H1 (cell line): ENCODE results near the gene KCNQ1OT1. TPM values are rescaled to one million over a fixed set of nuclear protein-coding genes. Genes with fewer than 3 reads are reported as not detected.

Experiments used
- CTCF ChIA-PET: fragments of 300-600 bp; sonication (Branson Sonifier 250); formaldehyde crosslinking; loops from one replicate; lab custom pipeline; 2021; ENCODE audit not compliant: partially characterized antibody; lab: Charles Lee
- POLR2A ChIA-PET: fragments of 300-600 bp; sonication (Branson Sonifier 250); formaldehyde crosslinking; loops from one replicate; lab custom pipeline; 2021; ENCODE audit warnings: inconsistent platforms; ENCODE audit not compliant: partially characterized antibody; lab: Charles Lee
- DNase-seq, 2 experiments: peaks; one replicate each; pipeline versions ENCODE4 v3.0.0 to v3.0.0-alpha.2; 2010 to 2022; ENCODE audit warnings: low spot score in 2 of 2, low read depth in 1 of 2, mixed read lengths in 1 of 2
- FAIRE-seq: peaks from 2 replicates; lab custom pipeline; 2011; peaks lifted over from hg19 to GRCh38; lab: Jason Lieb, UNC
- H2AFZ ChIP-seq: 2 replicates; pipeline ENCODE4 v1.8.1; 2012; ENCODE audit warnings: low read length, inconsistent platforms
- H2AK5ac ChIP-seq: 2 replicates; pipeline ENCODE4 v1.6.1; 2013; ENCODE audit warnings: low read depth, low read length
- H2BK120ac ChIP-seq: replicated peaks from 2 replicates; pipeline ENCODE3; 2013; ENCODE audit warnings: low read depth, low read length, inconsistent platforms
- H2BK12ac ChIP-seq: 2 replicates; pipeline ENCODE4 v1.6.1; 2013; ENCODE audit warnings: low read depth, low read length
- H2BK15ac ChIP-seq: 2 replicates; pipeline ENCODE4 v1.6.1; 2013; ENCODE audit warnings: low read length
- H2BK20ac ChIP-seq: 2 replicates; pipeline ENCODE4 v1.6.1; 2013; ENCODE audit warnings: low read length
- H2BK5ac ChIP-seq: 2 replicates; pipeline ENCODE4 v1.6.1; 2013; ENCODE audit warnings: low read depth, low read length
- H3K14ac ChIP-seq: 2 replicates; pipeline ENCODE4 v1.6.1; 2013; ENCODE audit warnings: inconsistent platforms; ENCODE audit not compliant: insufficient read length
- H3K18ac ChIP-seq: 2 replicates; pipeline ENCODE4 v1.6.1; 2013; ENCODE audit warnings: low read length; ENCODE audit errors: extremely low read depth
- H3K23ac ChIP-seq: 2 replicates; pipeline ENCODE4 v1.6.1; 2013; ENCODE audit warnings: inconsistent platforms; ENCODE audit not compliant: insufficient read length
- H3K23me2 ChIP-seq: 2 replicates; pipeline ENCODE4 v1.6.1; 2013; ENCODE audit warnings: low read depth, low read length
- H3K27ac ChIP-seq: 2 replicates; pipeline ENCODE4 v1.6.1; 2011; ENCODE audit warnings: low read depth, low read length, inconsistent platforms
- H3K27me3 ChIP-seq, 4 experiments: replicated peaks in 1 of 4; 1 replicate in 1 of 4; 2 replicates in 3 of 4; pipeline versions ENCODE4 v1.6.1 to v1.8.1; 2011 to 2013; ENCODE audit warnings: low read length in 3 of 4, mild to moderate bottlenecking in 3 of 4, inconsistent platforms in 2 of 4, mixed read lengths in 2 of 4, moderate library complexity in 1 of 4; ENCODE audit not compliant: control insufficient read depth in 3 of 4, insufficient read depth in 3 of 4; ENCODE audit errors: extremely low read depth in 1 of 4
- H3K36me3 ChIP-seq, 4 experiments: 2 replicates each; pipeline versions ENCODE4 v1.6.1 to v1.8.1; 2011 to 2013; ENCODE audit warnings: mild to moderate bottlenecking in 4 of 4, low read length in 3 of 4, moderate library complexity in 2 of 4, control low read depth in 1 of 4, inconsistent platforms in 1 of 4; ENCODE audit not compliant: insufficient read depth in 4 of 4, control insufficient read depth in 2 of 4
- H3K4ac ChIP-seq: replicated peaks from 2 replicates; pipeline ENCODE3; 2013; ENCODE audit warnings: low read length, low read depth, mixed read lengths, inconsistent platforms; ENCODE audit not compliant: insufficient read length
- H3K4me1 ChIP-seq, 4 experiments: replicated peaks in 1 of 4; 1 replicate in 1 of 4; 2 replicates in 3 of 4; pipeline versions ENCODE4 v1.6.1 to v1.8.1; 2011 to 2013; ENCODE audit warnings: low read length in 3 of 4, inconsistent platforms in 2 of 4, mixed read lengths in 1 of 4; ENCODE audit not compliant: insufficient read depth in 4 of 4, control insufficient read depth in 3 of 4
- H3K4me2 ChIP-seq, 2 experiments: 2 replicates each; pipeline versions ENCODE4 v1.6.1 to v1.8.1; 2011 to 2013; ENCODE audit warnings: low read depth in 2 of 2, low read length in 2 of 2, control low read depth in 1 of 2, inconsistent platforms in 1 of 2, mild to moderate bottlenecking in 1 of 2; ENCODE audit not compliant: insufficient read depth in 1 of 2
- H3K4me3 ChIP-seq, 4 experiments: fragments of 200-600, 300-600 bp in 1 of 4; sonication (generic), shearing (Covaris generic), sonication (Bioruptor Twin) in 1 of 4; 2 replicates each; pipeline versions ENCODE4 v1.5.1 to v1.8.1; 2011 to 2016; ENCODE audit warnings: low read length in 4 of 4, low read depth in 3 of 4, control low read depth in 2 of 4, inconsistent platforms in 2 of 4, mild to moderate bottlenecking in 2 of 4, mixed read lengths in 1 of 4, moderate library complexity in 1 of 4; ENCODE audit not compliant: insufficient read depth in 2 of 4; ENCODE audit errors: extremely low read depth in 1 of 4
- H3K56ac ChIP-seq: replicated peaks from 2 replicates; pipeline ENCODE3; 2013; ENCODE audit warnings: low read depth, mild to moderate bottlenecking, mixed read lengths, low read length, inconsistent platforms; ENCODE audit not compliant: insufficient read length
- H3K79me1 ChIP-seq: 2 replicates; pipeline ENCODE4 v1.6.1; 2013; ENCODE audit warnings: low read depth, low read length, control low read depth
- H3K79me2 ChIP-seq, 2 experiments: 2 replicates each; pipeline versions ENCODE4 v1.6.1 to v1.8.1; 2012 to 2013; ENCODE audit warnings: low read length in 2 of 2, mild to moderate bottlenecking in 2 of 2, inconsistent platforms in 1 of 2; ENCODE audit not compliant: insufficient read depth in 2 of 2, control insufficient read depth in 1 of 2
- H3K9ac ChIP-seq, 4 experiments: replicated peaks in 1 of 4; 1 replicate in 1 of 4; 2 replicates in 3 of 4; pipeline versions ENCODE4 v1.6.1 to v1.8.1; 2011 to 2013; ENCODE audit warnings: low read depth in 3 of 4, low read length in 3 of 4, control low read depth in 2 of 4, mild to moderate bottlenecking in 2 of 4, moderate library complexity in 2 of 4, inconsistent platforms in 1 of 4; ENCODE audit errors: extremely low read depth in 1 of 4
- H3K9me3 ChIP-seq, 2 experiments: 2 replicates each; pipeline versions ENCODE4 v1.6.1 to v1.8.1; 2012 to 2013; ENCODE audit warnings: mild to moderate bottlenecking in 2 of 2, moderate library complexity in 2 of 2, control low read depth in 1 of 2, inconsistent platforms in 1 of 2, low read depth in 1 of 2, low read length in 1 of 2, mixed read lengths in 1 of 2; ENCODE audit not compliant: insufficient read depth in 2 of 2
- H4K20me1 ChIP-seq, 2 experiments: replicated peaks in 1 of 2; 2 replicates each; pipeline versions ENCODE3 to v1.8.1; 2011 to 2013; ENCODE audit warnings: inconsistent platforms in 2 of 2, low read length in 2 of 2, mild to moderate bottlenecking in 1 of 2; ENCODE audit not compliant: insufficient read depth in 2 of 2, control insufficient read depth in 1 of 2
- H4K5ac ChIP-seq: 2 replicates; pipeline ENCODE4 v1.6.1; 2013; ENCODE audit warnings: low read length, low read depth, mixed read lengths, inconsistent platforms; ENCODE audit not compliant: insufficient read length
- H4K8ac ChIP-seq: 2 replicates; pipeline ENCODE4 v1.8.0; 2013; ENCODE audit warnings: mild to moderate bottlenecking, moderate library complexity, low read length, inconsistent platforms; ENCODE audit not compliant: insufficient read depth; ENCODE audit errors: extremely low read depth
- H4K91ac ChIP-seq: replicated peaks from 2 replicates; pipeline ENCODE3; 2013; ENCODE audit warnings: low read length, mixed read lengths, inconsistent platforms; ENCODE audit not compliant: insufficient read length
- ATF2 ChIP-seq: IDR thresholded peaks from 2 replicates; pipeline ENCODE4 v1.6.1; 2012; ENCODE audit warnings: low read length, inconsistent platforms
- CREB1 ChIP-seq: IDR thresholded peaks from 2 replicates; pipeline ENCODE4 v1.6.1; 2012; ENCODE audit warnings: inconsistent platforms
- JUN ChIP-seq: IDR thresholded peaks from 2 replicates; pipeline ENCODE4 v1.6.1; 2011; ENCODE audit warnings: low read depth, mild to moderate bottlenecking, improper control_type of control experiment, low read length
- KDM5A ChIP-seq: fragments of 200-600 bp; IDR thresholded peaks from 2 replicates; pipeline ENCODE4 v1.7.1; 2012; ENCODE audit warnings: mild to moderate bottlenecking, low read length, inconsistent platforms, mixed read lengths
- PHF8 ChIP-seq: fragments of 200-600 bp; sonication (generic); conservative IDR thresholded peaks from 2 replicates; pipeline ENCODE4 v1.7.1; 2012; ENCODE audit warnings: low read depth, mild to moderate bottlenecking, inconsistent platforms, low read length, moderate library complexity
- SP4 ChIP-seq: IDR thresholded peaks from 2 replicates; pipeline ENCODE4 v1.6.1; 2012; ENCODE audit warnings: low read length, inconsistent platforms
- TAF1 ChIP-seq: IDR thresholded peaks from 2 replicates; pipeline ENCODE4 v1.6.1; 2011; ENCODE audit warnings: mild to moderate bottlenecking, low read depth, low read length
- TBP ChIP-seq: IDR thresholded peaks from 2 replicates; pipeline ENCODE4 v1.6.1; 2011; ENCODE audit warnings: low read depth, low read length, improper control_type of control experiment
- WGBS, 2 experiments: shearing (Covaris generic) in 1 of 2; methylation state at CpG; one replicate each; pipeline versions ENCODE4 v1.1.6 to v1.1.7; 2013 to 2015; ENCODE audit warnings: low lambda C conversion rate in 2 of 2, mixed read lengths in 2 of 2, inconsistent platforms in 1 of 2, low coverage in 1 of 2, missing lambda C conversion rate in 1 of 2; ENCODE audit not compliant: insufficient replicate concordance in 2 of 2, insufficient coverage in 1 of 2, insufficient read length in 1 of 2; ENCODE audit errors: extremely low coverage in 1 of 2, missing lambda C conversion rate in 1 of 2; 5-methylcytosine and 5-hydroxymethylcytosine counted together
- polyA plus RNA-seq, 7 experiments: library from polyadenylated mRNA; depleted of rRNA in 3 of 7; stranded (reverse) in 5 of 7; unstranded in 2 of 7; fragments of >200 nt in 5 of 7; fragments of 200-250 nt in 2 of 7; gene quantifications; 1 replicate in 5 of 7; 2 replicates in 1 of 7; 4 replicates in 1 of 7; pipeline versions ENCODE4 v1.2.1 to v1.2.3, GENCODE V29; 2011 to 2013; ENCODE audit warnings: missing spikeins in 2 of 7, mixed read lengths in 2 of 7
- total RNA-seq: library from RNA; stranded (reverse); fragmentation: NEBNext Ultra II Directional; extraction: Animal tissue kit (Norgen Biotek cat#: 25700); gene quantifications from 2 replicates; pipeline ENCODE4 v1.2.1, GENCODE V29; 2021

Gene KCNQ1OT1
- total and polyA plus RNA-seq, 2 of the 8 experiments (the other 6 are each of a cell fraction or from before 2014, with no cell fraction given): 0.21 to 1.2 TPM

DNA sequence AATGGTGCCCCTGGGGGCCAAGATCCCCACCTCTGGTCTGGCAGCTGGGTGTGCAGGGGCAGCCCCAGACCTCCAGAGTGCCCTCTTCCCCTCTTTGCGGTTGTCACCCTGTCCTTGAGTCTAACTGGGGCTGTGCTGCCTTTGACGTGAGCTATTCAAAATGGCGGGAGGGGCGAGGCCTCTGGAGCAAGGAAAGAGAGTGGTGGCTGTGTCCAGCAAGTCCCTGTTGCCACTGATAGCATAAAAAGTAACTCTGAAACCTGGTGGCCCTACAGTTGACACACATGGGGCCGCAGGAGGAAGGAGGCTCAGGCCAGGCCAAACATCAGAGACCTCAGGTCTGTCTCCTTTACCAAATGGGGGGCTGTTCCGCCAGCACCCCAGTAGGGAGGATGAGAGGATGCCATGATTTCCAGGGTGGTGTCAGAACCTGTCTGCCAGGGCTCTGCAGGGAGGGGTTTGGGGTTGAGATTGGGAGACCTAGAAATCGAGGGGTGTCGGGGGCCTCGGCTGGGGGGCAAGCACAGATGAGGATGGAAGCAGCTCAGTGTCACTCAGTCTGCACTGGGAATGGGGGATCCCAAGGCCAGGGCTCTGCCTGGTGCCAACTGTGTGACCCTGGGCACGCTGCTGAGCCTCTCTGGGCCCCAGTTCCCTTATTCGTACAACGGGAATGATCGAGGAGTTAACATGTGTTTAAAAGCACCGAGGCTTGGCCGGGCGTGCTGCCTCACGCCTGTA is 49.2 kb upstream of the KCNQ1OT1 start:
- no peak for TF ChIP-seq KDM5A
- TF ChIP-seq JUN: no peak
- TF ChIP-seq TAF1: no peak
- no peak for TF ChIP-seq TBP
- TF ChIP-seq CREB1: no peak
- no peak for TF ChIP-seq ATF2
- no peak for TF ChIP-seq SP4
- no peak for TF ChIP-seq PHF8
- H4K8ac ChIP-seq: no peak overlapping the region; the same call in 1 of the 2 replicates
- no peak overlapping the region for H2BK12ac ChIP-seq
- H3K27me3 ChIP-seq: peaks cover 0 to 44% (median 31%) of the 10 kb centered on the region in 4 experiments; a peak in 6 of 7 replicates
- no peak overlapping the region for H4K91ac ChIP-seq
- no peak overlapping the region for H2AFZ ChIP-seq
- no peaks in the 10 kb centered on the region; the same call in 1 of the 2 replicates for H3K23me2 ChIP-seq
- CTCF ChIA-PET: interaction anchor here (0.6 to 2.1 kb wide), 4 partner anchors 138 to 1767 kb away, joined by 3 to 5 read pairs (median 4); no protein-coding TSS in a partner anchor
- WGBS, 2 experiments: 86% methylated on average over 14 of the region's 17 CpGs; no CpG with 5 or more reads in 1 of the 2 experiments
- no peaks in the 10 kb centered on the region; a peak in 1 of 4 replicates for H3K9me3 ChIP-seq
- POLR2A ChIA-PET: interaction anchor here (1.3 kb wide), 1 partner anchor 216 kb away, joined by 3 read pairs; no protein-coding TSS in a partner anchor
- no peak overlapping the region for H3K23ac ChIP-seq
- H3K4me3 ChIP-seq: no peak overlapping the region
- no peak for DNase-seq
- H2BK20ac ChIP-seq: no peak overlapping the region
- H2BK120ac ChIP-seq: no peak overlapping the region
- no peaks in the 10 kb centered on the region for H3K79me1 ChIP-seq
- no peaks in the 10 kb centered on the region for H3K4me1 ChIP-seq
- FAIRE-seq: no peak
- no peak overlapping the region for H2BK15ac ChIP-seq
- no peak overlapping the region for H4K5ac ChIP-seq
- no peak overlapping the region for H3K9ac ChIP-seq
- H3K4ac ChIP-seq: no peak overlapping the region
- H3K56ac ChIP-seq: no peak overlapping the region
- H3K79me2 ChIP-seq: no peaks in the 10 kb centered on the region
- no peak overlapping the region for H3K27ac ChIP-seq
- H3K4me2 ChIP-seq: no peak overlapping the region
- H2AK5ac ChIP-seq: no peak overlapping the region
- no peak overlapping the region for H3K14ac ChIP-seq
- H3K36me3 ChIP-seq: no peaks in the 10 kb centered on the region
- H4K20me1 ChIP-seq: no peaks in the 10 kb centered on the region
- H3K18ac ChIP-seq: no peak overlapping the region; the same call in 1 of the 2 replicates
- no peak overlapping the region for H2BK5ac ChIP-seq
